BLaER1 treated with 17β-estradiol and CSF1 and Interleukin-3, amounts not matched to agents 10 nM and 100 nM (cell line): ENCODE data around the gene RNF212.

ENCODE experiments used
- H3K27ac ChIP-seq, 11 experiments: shearing (Covaris generic); formaldehyde crosslinking; 2 replicates each; pipeline ENCODE4 v1.8.1; 2022
- H3K27me3 ChIP-seq, 11 experiments: shearing (Covaris generic); formaldehyde crosslinking; 2 replicates each; pipeline ENCODE4 v1.8.1; 2022
- H3K36me3 ChIP-seq, 11 experiments: shearing (Covaris generic); formaldehyde crosslinking; 2 replicates each; pipeline ENCODE4 v1.8.1; 2022
- H3K4me1 ChIP-seq, 10 experiments: shearing (Covaris generic); formaldehyde crosslinking; 2 replicates each; pipeline ENCODE4 v1.8.1; 2022
- H3K4me2 ChIP-seq, 11 experiments: shearing (Covaris generic); formaldehyde crosslinking; 2 replicates each; pipeline ENCODE4 v1.8.1; 2022
- H3K4me3 ChIP-seq, 10 experiments: shearing (Covaris generic); formaldehyde crosslinking; 2 replicates each; pipeline ENCODE4 v1.8.1; 2022
- H3K9ac ChIP-seq, 11 experiments: shearing (Covaris generic); formaldehyde crosslinking; 2 replicates each; pipeline ENCODE4 v1.8.1; 2022
- H3K9me3 ChIP-seq, 11 experiments: shearing (Covaris generic); formaldehyde crosslinking; replicated peaks in 1 of 11; 2 replicates each; pipeline ENCODE4 v1.8.1; 2022
- H4K20me1 ChIP-seq, 11 experiments: shearing (Covaris generic); formaldehyde crosslinking; 2 replicates each; pipeline ENCODE4 v1.8.1; 2022
- Cebpa-rat ChIP-seq, 11 experiments: shearing (Covaris generic); IDR thresholded peaks; 2 replicates each; pipeline ENCODE4 v1.8.1; 2022

RNF212 gene

GRCh38 chr4:1074077-1074476 lies 39.3 kb downstream of the RNF212 start:
- H3K27ac ChIP-seq = no peak overlapping the region

DNA sequence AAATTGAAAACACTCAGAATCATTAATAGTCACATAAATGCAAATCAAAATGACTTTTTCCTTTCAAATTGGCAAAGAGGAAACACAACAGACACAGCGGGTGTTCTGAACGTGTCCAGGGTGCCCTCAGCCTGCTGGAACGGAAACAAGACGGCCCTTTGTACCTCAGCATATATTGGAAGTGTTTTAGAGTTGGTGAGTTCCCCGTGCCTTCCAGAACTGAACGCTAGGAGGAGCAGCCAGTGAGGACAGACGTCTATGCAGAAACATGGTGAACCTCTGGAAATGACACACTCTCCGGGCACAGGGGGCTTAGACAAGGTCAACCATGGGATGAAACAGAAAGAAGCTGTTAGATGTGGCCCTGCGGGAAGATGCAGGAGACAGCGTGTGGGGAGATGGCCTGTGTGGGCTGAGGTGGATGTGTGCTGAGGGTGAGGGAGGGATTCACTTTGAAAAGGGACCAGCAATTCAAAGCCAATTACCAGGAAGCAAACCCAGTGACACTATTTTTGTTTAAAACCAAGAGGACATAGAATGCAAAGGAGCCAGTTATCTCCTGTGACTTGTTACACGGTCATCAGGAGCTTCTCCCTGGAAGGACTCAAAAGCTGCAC lies 40.4 kb downstream of the RNF212 start:
- Histone ChIP-seq H3K4me1 (peaks cover 0 to 21% (median 14%) of the 10 kb centered on the region in 10 experiments; a peak in 9 of 20 replicates), H3K36me3 (no peaks in the 10 kb centered on the region), H3K9ac (no peak overlapping the region), H3K4me2 (peak overlapping the region in 4 of 11 experiments; percentile 10 to 15 (median 12); a peak in 5 of 22 replicates), H3K27ac (no peak overlapping the region), H3K4me3 (no peak overlapping the region), H4K20me1 (no peaks in the 10 kb centered on the region), H3K9me3 (peaks cover 0 to 17% (median 4%) of the 10 kb centered on the region in 11 experiments; a peak in 7 of 22 replicates), H3K27me3 (no peaks in the 10 kb centered on the region)
- TF ChIP-seq Cebpa-rat (IDR thresholded peaks at IDR 0.05) = no peak

More at GRCh38 chr4:1074077-1074476, 39.3 kb downstream of the RNF212 start:
- Histone ChIP-seq H3K4me3 (no peak overlapping the region), H3K4me1 (peaks cover 1 to 26% (median 15%) of the 10 kb centered on the region in 10 experiments; a peak in 17 of 20 replicates), H3K9ac (no peak overlapping the region), H3K27me3 (no peaks in the 10 kb centered on the region), H3K36me3 (no peaks in the 10 kb centered on the region), H3K9me3 (peaks cover 0 to 17% (median 4%) of the 10 kb centered on the region in 11 experiments; a peak in 7 of 22 replicates), H3K4me2 (no peak overlapping the region), H4K20me1 (no peaks in the 10 kb centered on the region)
- no peak for TF ChIP-seq Cebpa-rat (IDR thresholded peaks at IDR 0.05)

GRCh38 chr4:1069394-1069793 lies 44.0 kb downstream of the RNF212 start:
- no peak overlapping the region for H3K27ac ChIP-seq
- no peak overlapping the region for H3K4me3 ChIP-seq
- peak overlapping the region in 3 of 11 experiments; percentile 8 to 32 (median 22); a peak in 2 of 22 replicates for H3K4me2 ChIP-seq
- no peaks in the 10 kb centered on the region for H3K36me3 ChIP-seq
- peaks cover 0 to 17% (median 4%) of the 10 kb centered on the region in 11 experiments; a peak in 7 of 22 replicates for H3K9me3 ChIP-seq
- no peaks in the 10 kb centered on the region for H4K20me1 ChIP-seq
- H3K9ac ChIP-seq = no peak overlapping the region
- peaks cover 0 to 16% (median 2%) of the 10 kb centered on the region in 10 experiments; a peak in 3 of 20 replicates for H3K4me1 ChIP-seq
- H3K27me3 ChIP-seq = peaks cover 7 to 21% (median 14%) of the 10 kb centered on the region in 11 experiments
- no peak for TF ChIP-seq Cebpa-rat (IDR thresholded peaks at IDR 0.05)

DNA sequence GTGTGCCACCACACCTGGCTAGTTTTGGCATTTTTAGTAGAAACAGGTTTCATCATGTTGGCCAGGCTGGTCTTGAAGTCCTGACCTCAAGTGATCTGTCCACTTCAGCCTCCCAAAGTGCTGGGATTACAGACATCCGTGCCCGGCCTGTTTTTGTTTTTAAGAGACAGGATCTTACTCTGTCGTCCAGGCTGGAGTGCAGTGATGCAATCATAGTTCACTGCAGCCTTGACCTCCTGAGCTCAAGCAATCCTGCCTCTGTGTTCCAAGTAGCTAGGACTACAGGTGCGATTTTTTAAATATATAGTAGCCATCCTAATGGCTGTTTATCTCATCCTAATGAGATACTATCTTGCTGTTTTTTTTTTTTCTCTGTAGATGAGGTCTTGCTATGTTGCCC lies 47.6 kb downstream of the RNF212 start:
- Histone ChIP-seq H3K27me3 (peaks cover 43 to 58% (median 51%) of the 10 kb centered on the region in 11 experiments), H3K36me3 (no peaks in the 10 kb centered on the region), H3K27ac (no peak overlapping the region), H4K20me1 (peaks cover 0 to 12% (median 7%) of the 10 kb centered on the region in 11 experiments; a peak in 7 of 22 replicates), H3K9ac (no peak overlapping the region), H3K4me1 (peaks cover 0 to 18% (median 10%) of the 10 kb centered on the region in 10 experiments; a peak in 11 of 20 replicates), H3K9me3 (peaks cover 0 to 11% (median 0%) of the 10 kb centered on the region in 11 experiments; a peak in 3 of 22 replicates), H3K4me3 (no peak overlapping the region), H3K4me2 (no peak overlapping the region)
- no peak for TF ChIP-seq Cebpa-rat (IDR thresholded peaks at IDR 0.05)

DNA sequence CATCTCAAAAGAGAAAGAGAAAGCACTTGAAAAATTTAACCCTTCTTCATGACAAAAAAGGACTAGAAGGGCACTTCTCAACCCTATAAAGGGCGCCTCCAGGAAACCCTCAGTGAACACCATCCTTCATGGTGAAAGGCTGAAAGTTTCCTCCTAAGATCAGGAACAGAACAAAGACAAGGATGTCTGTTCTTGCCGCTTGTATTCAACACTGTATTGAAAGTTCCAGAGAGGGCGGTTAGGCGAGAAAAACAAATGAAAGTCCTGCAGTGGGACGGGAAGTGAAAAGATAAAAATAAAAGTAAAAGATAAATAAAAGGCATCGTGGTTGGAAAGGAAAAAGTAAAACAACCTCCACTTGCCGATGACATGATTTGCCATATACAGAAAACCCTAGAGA lies 50.9 kb downstream of the RNF212 start:
- H4K20me1 ChIP-seq = peaks cover 0 to 30% (median 23%) of the 10 kb centered on the region in 11 experiments; a peak in 17 of 22 replicates
- H3K4me1 ChIP-seq = peaks cover 0 to 36% (median 20%) of the 10 kb centered on the region in 10 experiments; a peak in 14 of 20 replicates
- no peak for TF ChIP-seq Cebpa-rat (IDR thresholded peaks at IDR 0.05)
- H3K4me3 ChIP-seq = no peak overlapping the region
- H3K9me3 ChIP-seq = peaks cover 0 to 5% (median 0%) of the 10 kb centered on the region in 11 experiments; a peak in 1 of 22 replicates
- no peak overlapping the region for H3K9ac ChIP-seq
- H3K27me3 ChIP-seq = peaks cover 76 to 91% (median 84%) of the 10 kb centered on the region in 11 experiments
- H3K36me3 ChIP-seq = no peaks in the 10 kb centered on the region
- H3K27ac ChIP-seq = no peak overlapping the region
- peak overlapping the region in 6 of 11 experiments; percentile 4 to 36 (median 19); a peak in 7 of 22 replicates for H3K4me2 ChIP-seq

DNA sequence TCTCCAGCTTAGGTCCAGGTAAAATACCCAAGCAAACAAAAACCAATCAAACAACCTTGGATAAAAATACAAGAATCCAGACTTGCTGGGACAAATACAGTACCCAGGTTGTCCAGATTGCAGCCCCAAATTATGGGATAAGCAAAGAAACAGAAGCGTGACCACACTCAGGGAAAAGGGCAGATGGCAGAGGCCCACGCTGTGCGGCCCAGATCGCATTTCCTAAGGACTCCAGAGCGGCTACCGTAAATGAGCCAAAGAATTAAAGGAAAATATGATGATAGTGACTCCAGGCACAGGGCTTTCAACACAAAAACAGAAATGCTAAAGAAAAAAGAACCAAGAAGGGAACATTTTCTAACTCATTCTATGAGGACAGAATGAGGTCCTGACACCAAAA lies 51.6 kb downstream of the RNF212 start:
- H3K27me3 ChIP-seq = peaks cover 82 to 98% (median 91%) of the 10 kb centered on the region in 11 experiments
- TF ChIP-seq Cebpa-rat (IDR thresholded peaks at IDR 0.05) = no peak

DNA sequence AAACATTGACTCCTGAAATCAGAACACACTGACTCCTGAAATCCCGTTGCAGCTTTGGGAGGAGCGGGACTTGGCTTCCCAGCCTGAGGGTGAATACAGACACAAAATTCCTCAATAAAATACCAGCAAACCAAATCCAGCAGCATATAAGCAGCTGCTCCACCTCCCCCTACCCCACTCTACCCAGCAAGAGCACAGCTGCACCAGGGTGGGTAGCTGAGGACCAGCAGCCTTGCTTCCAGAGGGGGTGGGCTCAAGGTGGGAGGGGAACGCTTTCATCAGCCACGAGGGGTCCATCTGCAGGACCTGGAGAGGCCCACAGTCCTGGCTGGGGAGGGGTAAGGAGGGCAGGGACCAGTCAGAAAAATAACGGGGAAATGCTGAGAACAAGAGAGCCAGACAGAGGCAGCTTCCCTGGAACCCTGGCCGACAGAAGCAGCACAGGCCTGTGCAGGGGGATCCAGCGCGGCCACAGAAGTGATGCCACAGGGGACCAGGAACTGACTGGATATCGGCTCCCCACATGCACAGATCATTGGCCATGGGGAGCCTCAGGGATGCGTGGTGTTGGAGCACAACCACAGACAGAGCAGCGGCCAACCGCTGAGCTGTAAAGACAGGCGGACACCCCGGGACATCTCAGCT lies 52.2 kb downstream of the RNF212 start:
- Histone ChIP-seq H3K4me3 (no peak overlapping the region), H3K9ac (no peak overlapping the region), H3K27ac (no peak overlapping the region), H3K36me3 (no peaks in the 10 kb centered on the region), H4K20me1 (peaks cover 0 to 39% (median 23%) of the 10 kb centered on the region in 11 experiments; a peak in 17 of 22 replicates), H3K4me1 (peaks cover 2 to 38% (median 22%) of the 10 kb centered on the region in 10 experiments; a peak in 19 of 20 replicates), H3K4me2 (peak overlapping the region in 4 of 11 experiments; percentile 14 to 25 (median 18); a peak in 5 of 22 replicates), H3K9me3 (peaks cover 0 to 5% (median 0%) of the 10 kb centered on the region in 11 experiments; a peak in 1 of 22 replicates), H3K27me3 (peaks cover 88 to 100% (median 97%) of the 10 kb centered on the region in 11 experiments)
- no peak for TF ChIP-seq Cebpa-rat (IDR thresholded peaks at IDR 0.05)

More for the DNA sequence above, 51.6 kb downstream of the RNF212 start:
- peak overlapping the region in 4 of 11 experiments; percentile 14 to 25 (median 18); a peak in 5 of 22 replicates for H3K4me2 ChIP-seq
- H3K36me3 ChIP-seq = no peaks in the 10 kb centered on the region
- H3K4me3 ChIP-seq = no peak overlapping the region
- peaks cover 0 to 36% (median 20%) of the 10 kb centered on the region in 10 experiments; a peak in 14 of 20 replicates for H3K4me1 ChIP-seq
- H3K9me3 ChIP-seq = peaks cover 0 to 5% (median 0%) of the 10 kb centered on the region in 11 experiments; a peak in 1 of 22 replicates
- peaks cover 0 to 37% (median 23%) of the 10 kb centered on the region in 11 experiments; a peak in 17 of 22 replicates for H4K20me1 ChIP-seq
- no peak overlapping the region for H3K9ac ChIP-seq
- no peak overlapping the region for H3K27ac ChIP-seq

DNA sequence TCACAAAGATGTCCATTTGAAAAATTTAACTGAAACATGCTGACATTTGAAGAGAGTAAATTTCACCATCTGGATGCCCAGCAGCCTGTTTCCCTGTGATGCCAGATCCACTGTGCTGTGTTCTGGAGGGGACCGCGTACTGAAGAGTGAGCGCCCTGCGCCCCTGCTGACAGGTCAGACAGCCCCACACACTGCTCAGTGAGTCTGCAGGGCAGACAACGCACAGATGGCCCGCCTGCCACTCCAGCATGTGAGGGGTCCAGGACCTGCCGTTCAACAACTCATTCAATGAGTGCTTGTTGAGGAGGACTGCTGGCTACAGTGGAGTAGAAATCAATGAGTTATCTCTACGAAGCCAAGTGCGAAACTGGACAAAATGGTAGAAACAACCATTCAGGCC lies 52.7 kb downstream of the RNF212 start:
- Histone ChIP-seq H3K27ac (no peak overlapping the region), H3K4me1 (peaks cover 7 to 43% (median 27%) of the 10 kb centered on the region in 10 experiments), H3K9ac (no peak overlapping the region), H3K9me3 (peaks cover 0 to 5% (median 0%) of the 10 kb centered on the region in 11 experiments; a peak in 1 of 22 replicates), H4K20me1 (peaks cover 0 to 44% (median 26%) of the 10 kb centered on the region in 11 experiments; a peak in 17 of 22 replicates), H3K4me2 (no peak overlapping the region), H3K4me3 (no peak overlapping the region), H3K27me3 (peaks cover 94 to 100% (median 99%) of the 10 kb centered on the region in 11 experiments), H3K36me3 (no peaks in the 10 kb centered on the region)
- no peak for TF ChIP-seq Cebpa-rat (IDR thresholded peaks at IDR 0.05)
